Measurements from ENCODE around the gene ZNRF2.

The ZNRF2 gene

GRCh38 chr7:30344513-30344912, 60.1 kb downstream of the ZNRF2 start:
- Histone ChIP-seq H3K36me3 (ENCODE audit: low read length) (no peaks in the 10 kb centered on the region), H3K79me2 (ENCODE audit: insufficient read depth, low read length) (peaks cover 90% of the 10 kb centered on the region), H3K27ac (ENCODE audit: low read depth, low read length) (no peak overlapping the region; the same call in 1 of the 2 replicates), H3K4me3 (ENCODE audit: insufficient read depth, low read length, poor library complexity, severe bottlenecking) (no peak overlapping the region), H3F3A (ENCODE audit: insufficient read depth) (peaks cover 32% of the 10 kb centered on the region), H3K9ac (ENCODE audit: low read length) (no peak overlapping the region), H3K9me3 (ENCODE audit: insufficient read depth, low read length) (no peaks in the 10 kb centered on the region), H3K9me2 (replicated peaks; ENCODE audit: insufficient read depth, low read length) (no peaks in the 10 kb centered on the region), H4K20me1 (ENCODE audit: low read depth, low read length) (peaks cover 23% of the 10 kb centered on the region; the same call in 1 of the 2 replicates), H3K4me2 (ENCODE audit: low read depth, low read length, poor library complexity, severe bottlenecking) (peak overlapping the region; percentile 7), H3K27me3 (ENCODE audit: low read length) (no peaks in the 10 kb centered on the region), H2AFZ (ENCODE audit: low read depth, low read length, severe bottlenecking) (no peak overlapping the region)
- TF ChIP-seq EZH2phosphoT487 (conservative IDR thresholded peaks at IDR 0.05; ENCODE audit: low read length), result no peak
- no peak for TF ChIP-seq CTCF (IDR thresholded peaks at IDR 0.05; ENCODE audit: insufficient read depth, low read length, poor library complexity, severe bottlenecking)

- no peaks in the 10 kb centered on the region for H3K27me3 ChIP-seq (ENCODE audit: low read length)
- H3K9me2 ChIP-seq (replicated peaks; ENCODE audit: insufficient read depth, low read length), result no peaks in the 10 kb centered on the region
- peak overlapping the region; percentile 69 for H3K27ac ChIP-seq (ENCODE audit: low read depth, low read length)
- TF ChIP-seq CTCF (IDR thresholded peaks at IDR 0.05; ENCODE audit: insufficient read depth, low read length, poor library complexity, severe bottlenecking), result no peak
- TF ChIP-seq EZH2phosphoT487 (conservative IDR thresholded peaks at IDR 0.05; ENCODE audit: low read length), result no peak
- no peak overlapping the region for H3K4me3 ChIP-seq (ENCODE audit: insufficient read depth, low read length, poor library complexity, severe bottlenecking)
- no peak overlapping the region for H2AFZ ChIP-seq (ENCODE audit: low read depth, low read length, severe bottlenecking)
- H3K36me3 ChIP-seq (ENCODE audit: low read length), result no peaks in the 10 kb centered on the region
- peaks cover 40% of the 10 kb centered on the region; the same call in 1 of the 2 replicates for H4K20me1 ChIP-seq (ENCODE audit: low read depth, low read length)
- H3K4me2 ChIP-seq (ENCODE audit: low read depth, low read length, poor library complexity, severe bottlenecking), result peak overlapping the region; percentile 53
- H3F3A ChIP-seq (ENCODE audit: insufficient read depth), result peaks cover 47% of the 10 kb centered on the region
- H3K9ac ChIP-seq (ENCODE audit: low read length), result peak overlapping the region; percentile 7; the same call in 1 of the 2 replicates
- H3K9me3 ChIP-seq (ENCODE audit: insufficient read depth, low read length), result no peaks in the 10 kb centered on the region
- H3K79me2 ChIP-seq (ENCODE audit: insufficient read depth, low read length), result peaks cover 92% of the 10 kb centered on the region
These were observed 63.1 kb downstream of the ZNRF2 start for GRCh38 chr7:30347226-30348082.

- H3K4me2 ChIP-seq (ENCODE audit: low read depth, low read length, poor library complexity, severe bottlenecking), result peak overlapping the region; percentile 53
- H3K27me3 ChIP-seq (ENCODE audit: low read length), result no peaks in the 10 kb centered on the region
- peaks cover 47% of the 10 kb centered on the region for H3F3A ChIP-seq (ENCODE audit: insufficient read depth)
- no peak overlapping the region for H2AFZ ChIP-seq (ENCODE audit: low read depth, low read length, severe bottlenecking)
- H3K9me3 ChIP-seq (ENCODE audit: insufficient read depth, low read length), result no peaks in the 10 kb centered on the region
- no peak for TF ChIP-seq EZH2phosphoT487 (conservative IDR thresholded peaks at IDR 0.05; ENCODE audit: low read length)
- TF ChIP-seq CTCF (IDR thresholded peaks at IDR 0.05; ENCODE audit: insufficient read depth, low read length, poor library complexity, severe bottlenecking), result no peak
- peak overlapping the region; percentile 16 for H3K9ac ChIP-seq (ENCODE audit: low read length)
- H3K79me2 ChIP-seq (ENCODE audit: insufficient read depth, low read length), result peaks cover 91% of the 10 kb centered on the region
- peaks cover 34% of the 10 kb centered on the region; the same call in 1 of the 2 replicates for H4K20me1 ChIP-seq (ENCODE audit: low read depth, low read length)
- peak overlapping the region; percentile 69 for H3K27ac ChIP-seq (ENCODE audit: low read depth, low read length)
- H3K36me3 ChIP-seq (ENCODE audit: low read length), result no peaks in the 10 kb centered on the region
- no peaks in the 10 kb centered on the region for H3K9me2 ChIP-seq (replicated peaks; ENCODE audit: insufficient read depth, low read length)
- H3K4me3 ChIP-seq (ENCODE audit: insufficient read depth, low read length, poor library complexity, severe bottlenecking), result no peak overlapping the region
These were observed 63.7 kb downstream of the ZNRF2 start for GRCh38 chr7:30348083-30348560.

All from SU-DHL-6 (cell line).